Left lung (tissue), 10 donors: ENCODE data around the gene TCF7L2. TPM values are rescaled to one million over a fixed set of nuclear protein-coding genes. Genes with fewer than 3 reads are reported as not detected.

ENCODE experiments used
- ATAC-seq: fragments of 200-7000 bp; cut with Tn5 transposase; one replicate; pipeline ENCODE4 v1.9.1; 2020; ENCODE audit warnings: moderate library complexity
- DNase-seq, 4 donors: peaks; one replicate each; pipeline ENCODE4 v3.0.0-alpha.2; 2013 to 2020
- H3K27ac ChIP-seq, 2 donors: fragments of 200-600 bp; sonication (generic) in 1 of 2; one replicate each; pipeline versions ENCODE4 v1.5.0 to v1.8.0; 2020 to 2021
- H3K27me3 ChIP-seq, 2 donors: fragments of 200-600 bp; sonication (generic) in 1 of 2; one replicate each; pipeline versions ENCODE4 v1.5.0 to v1.8.0; 2020 to 2021
- H3K36me3 ChIP-seq, 2 donors: fragments of 200-600 bp; sonication (generic) in 1 of 2; one replicate each; pipeline versions ENCODE4 v1.5.0 to v1.8.0; 2020 to 2021
- H3K4me1 ChIP-seq, 2 donors: fragments of 200-600 bp; one replicate each; pipeline ENCODE4 v1.8.0; 2021
- H3K4me3 ChIP-seq, 2 donors: fragments of 200-600 bp; sonication (generic) in 1 of 2; one replicate each; pipeline versions ENCODE4 v1.5.0 to v1.8.0; 2020 to 2021; ENCODE audit warnings: mild to moderate bottlenecking in 1 of 2
- H3K9me3 ChIP-seq, 2 donors: fragments of 200-600 bp; sonication (generic) in 1 of 2; one replicate each; pipeline versions ENCODE4 v1.5.0 to v1.8.0; 2020 to 2021
- intact Hi-C, 2 donors: fragments of 100-400 bp; cut with DNase I; formaldehyde crosslinking; loops; one replicate each; pipeline versions ENCODE4 v1.11.2 to v1.14.2; 2022
- polyA plus RNA-seq, 6 donors: library from polyadenylated mRNA; unstranded; fragments of 120-200 nt; gene quantifications; one replicate each; pipeline ENCODE4 v1.2.1, GENCODE V29; 2013; ENCODE audit not compliant: insufficient read length in 6 of 6
- total RNA-seq, 2 donors: library from RNA; stranded (reverse); fragmentation: NEBNext Ultra II Directional; extraction: Animal tissue kit (Norgen Biotek cat#: 25700); gene quantifications; one replicate each; pipeline ENCODE4 v1.2.1, GENCODE V29; 2021
- TF ChIP-seq, protein P1 (sequence below), 2 donors: fragments of 200-600 bp; sonication (generic) in 1 of 2; IDR thresholded peaks; one replicate each; pipeline versions ENCODE4 v1.5.0 to v1.8.0; 2021; ENCODE audit warnings: antibody characterized with exemption in 2 of 2
- donor health status: DM: no; HTN: yes; CAD: no.
- donor health status: DM: no; HTN: no; CAD: no.

The TCF7L2 gene
- total and polyA plus RNA-seq, 8 donors: 25.1 to 54.9 (median 53.0) TPM

- no peaks in the 10 kb centered on the region for H3K36me3 ChIP-seq
- no peaks in the 10 kb centered on the region for H3K9me3 ChIP-seq
- no peaks in the 10 kb centered on the region for H3K27me3 ChIP-seq
- peaks cover 21 to 48% of the 10 kb centered on the region in 2 donors for H3K4me1 ChIP-seq
- intact Hi-C loops: no loop called here
- DNase-seq (no peak), ATAC-seq (no peak)
- H3K27ac ChIP-seq: no peak overlapping the region
- no peak overlapping the region for H3K4me3 ChIP-seq
- TF ChIP-seq, protein P1, sequence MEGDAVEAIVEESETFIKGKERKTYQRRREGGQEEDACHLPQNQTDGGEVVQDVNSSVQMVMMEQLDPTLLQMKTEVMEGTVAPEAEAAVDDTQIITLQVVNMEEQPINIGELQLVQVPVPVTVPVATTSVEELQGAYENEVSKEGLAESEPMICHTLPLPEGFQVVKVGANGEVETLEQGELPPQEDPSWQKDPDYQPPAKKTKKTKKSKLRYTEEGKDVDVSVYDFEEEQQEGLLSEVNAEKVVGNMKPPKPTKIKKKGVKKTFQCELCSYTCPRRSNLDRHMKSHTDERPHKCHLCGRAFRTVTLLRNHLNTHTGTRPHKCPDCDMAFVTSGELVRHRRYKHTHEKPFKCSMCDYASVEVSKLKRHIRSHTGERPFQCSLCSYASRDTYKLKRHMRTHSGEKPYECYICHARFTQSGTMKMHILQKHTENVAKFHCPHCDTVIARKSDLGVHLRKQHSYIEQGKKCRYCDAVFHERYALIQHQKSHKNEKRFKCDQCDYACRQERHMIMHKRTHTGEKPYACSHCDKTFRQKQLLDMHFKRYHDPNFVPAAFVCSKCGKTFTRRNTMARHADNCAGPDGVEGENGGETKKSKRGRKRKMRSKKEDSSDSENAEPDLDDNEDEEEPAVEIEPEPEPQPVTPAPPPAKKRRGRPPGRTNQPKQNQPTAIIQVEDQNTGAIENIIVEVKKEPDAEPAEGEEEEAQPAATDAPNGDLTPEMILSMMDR (IDR thresholded peaks at IDR 0.05): no peak
These were observed 67.3 kb downstream of the TCF7L2 start for GRCh38 chr10:113017376-113017775.

DNA sequence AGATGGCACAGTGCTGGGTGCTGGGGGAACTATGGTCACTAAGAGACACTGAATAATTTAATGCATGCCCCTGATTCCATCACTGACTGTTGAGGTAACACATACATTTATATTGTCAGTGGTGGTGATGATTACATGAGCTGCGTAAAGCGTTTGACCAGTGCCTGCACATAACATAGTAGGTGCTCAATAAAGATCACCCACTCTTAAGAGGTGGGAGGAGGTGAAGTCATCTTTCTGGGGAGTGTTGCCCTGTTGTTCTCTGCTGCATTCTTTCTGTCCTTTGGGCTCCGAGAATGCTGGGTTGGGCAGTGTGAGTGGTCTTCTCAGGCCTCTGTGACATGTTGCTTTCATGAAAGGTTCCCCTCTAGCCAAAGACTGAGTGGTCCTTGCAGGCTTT, 68.0 kb downstream of the TCF7L2 start:
- peaks cover 24 to 51% of the 10 kb centered on the region in 2 donors for H3K4me1 ChIP-seq
- H3K4me3 ChIP-seq: no peak overlapping the region
- H3K27ac ChIP-seq: no peak overlapping the region
- no peaks in the 10 kb centered on the region for H3K27me3 ChIP-seq
- intact Hi-C loops: no loop called here
- TF ChIP-seq, protein P1 (IDR thresholded peaks at IDR 0.05): no peak
- no peaks in the 10 kb centered on the region for H3K9me3 ChIP-seq
- no peaks in the 10 kb centered on the region for H3K36me3 ChIP-seq
- DNase-seq (no peak), ATAC-seq (no peak)

GRCh38 chr10:113019096-113019495, 69.0 kb downstream of the TCF7L2 start:
- H3K27ac ChIP-seq: no peak overlapping the region

DNA sequence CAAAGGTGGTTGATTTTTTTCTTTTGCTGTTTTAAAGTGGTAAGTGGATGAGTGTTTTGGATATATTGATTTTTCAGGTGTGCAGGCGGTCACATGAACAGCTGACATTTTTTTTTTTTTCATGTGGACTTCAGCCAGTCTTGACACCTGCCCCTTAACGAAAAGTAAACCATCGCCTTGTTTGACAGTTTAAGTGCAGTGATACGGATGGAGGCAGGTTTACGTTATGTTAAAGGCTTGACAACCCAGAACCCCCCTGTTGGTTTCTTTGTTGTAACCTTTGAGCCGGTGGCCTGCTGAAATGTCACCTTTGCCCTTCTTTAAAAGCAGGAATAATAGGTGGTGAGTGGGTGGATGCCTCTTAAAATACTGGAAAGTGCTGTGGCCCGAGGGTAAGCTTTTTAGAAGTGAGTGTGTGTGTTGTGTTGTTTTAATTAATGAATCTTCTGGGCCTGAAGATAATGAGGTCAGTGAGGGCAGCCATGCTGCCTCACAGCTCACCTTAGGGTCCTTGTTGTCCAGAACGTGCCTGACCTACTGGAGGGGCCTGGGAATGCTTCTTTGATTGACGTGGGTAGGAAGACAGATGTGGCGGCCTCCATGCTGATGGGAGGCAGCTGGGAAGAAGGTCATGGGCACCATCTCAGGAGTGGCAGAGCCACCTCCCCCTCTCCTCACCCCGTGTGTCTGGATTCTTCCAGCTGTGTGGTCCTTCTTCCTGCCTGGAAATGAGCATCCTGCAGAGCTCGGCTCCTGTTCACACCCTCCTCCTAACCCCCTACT, 69.8 kb downstream of the TCF7L2 start:
- ATAC-seq (peak; percentile 25), DNase-seq (no peak)
- intact Hi-C loops: no loop called here
- TF ChIP-seq, protein P1 (IDR thresholded peaks at IDR 0.05): no peak
- Histone ChIP-seq H3K27me3 (no peaks in the 10 kb centered on the region), H3K4me3 (no peak overlapping the region), H3K9me3 (no peaks in the 10 kb centered on the region), H3K27ac (no peak overlapping the region), H3K4me1 (peaks cover 24 to 51% of the 10 kb centered on the region in 2 donors), H3K36me3 (no peaks in the 10 kb centered on the region)

More at GRCh38 chr10:113019096-113019495, 69.0 kb downstream of the TCF7L2 start:
- Histone ChIP-seq H3K27me3 (no peaks in the 10 kb centered on the region), H3K4me3 (no peak overlapping the region), H3K4me1 (peaks cover 24 to 51% of the 10 kb centered on the region in 2 donors), H3K9me3 (no peaks in the 10 kb centered on the region), H3K36me3 (no peaks in the 10 kb centered on the region)
- TF ChIP-seq, protein P1 (IDR thresholded peaks at IDR 0.05): no peak
- intact Hi-C loops: no loop called here
- DNase-seq (no peak), ATAC-seq (no peak)

- no peaks in the 10 kb centered on the region for H3K36me3 ChIP-seq
- peak overlapping the region in 1 of 2 donors; percentile 20 for H3K27ac ChIP-seq
- no peak overlapping the region for H3K4me3 ChIP-seq
- intact Hi-C loops: no loop called here
- DNase-seq: no peak
- TF ChIP-seq, protein P1 (IDR thresholded peaks at IDR 0.05): no peak
- peaks cover 24 to 51% of the 10 kb centered on the region in 2 donors for H3K4me1 ChIP-seq
- ATAC-seq: peak; percentile 64
- no peaks in the 10 kb centered on the region for H3K9me3 ChIP-seq
- no peaks in the 10 kb centered on the region for H3K27me3 ChIP-seq
These were observed 70.4 kb downstream of the TCF7L2 start for GRCh38 chr10:113020475-113020753.
